SH-SY5Y (cell line): ENCODE measurements around the gene MEIS1.

Source experiments
- GATA2 ChIP-seq: IDR thresholded peaks from 2 replicates; pipeline ENCODE4 v1.6.1; 2011; ENCODE audit warnings: mild to moderate bottlenecking, low read depth, low read length
- GATA3 ChIP-seq: IDR thresholded peaks from 2 replicates; pipeline ENCODE4 v1.6.1; 2011; ENCODE audit warnings: low read depth, mild to moderate bottlenecking, low read length, moderate library complexity

GRCh38 chr2:66508484-66509071, 73.7 kb downstream of the MEIS1 start:
- TF ChIP-seq GATA3 (no peak), GATA2 (no peak)
